PC-9 (cell line): ENCODE measurements around the gene IFT22. TPM values are rescaled to one million over a fixed set of nuclear protein-coding genes. Genes with fewer than 3 reads are reported as not detected.

Experiments used
- BruUV-seq: library from RNA; stranded (reverse); fragments of 400-500 nt; replicated peaks from 2 replicates; lab custom pipeline; 2021; lab: Mats Ljungman, UMichigan
- CTCF ChIA-PET: fragments of 300-600 bp; sonication (Branson Sonifier 250); formaldehyde crosslinking; loops from one replicate; lab custom pipeline; 2022; ENCODE audit warnings: antibody characterized with exemption; lab: Charles Lee
- POLR2A ChIA-PET: fragments of 300-600 bp; sonication (Branson Sonifier 250); formaldehyde crosslinking; loops from one replicate; lab custom pipeline; 2022; ENCODE audit warnings: antibody characterized with exemption; ENCODE audit not compliant: unreplicated experiment; lab: Charles Lee
- DNase-seq, 2 experiments: peaks; one replicate each; pipeline versions ENCODE4 v3.0.0 to v3.0.0-alpha.2; 2015 to 2022; ENCODE audit warnings: mixed read lengths in 1 of 2
- H2AFZ ChIP-seq: fragments of 200-600 bp; sonication (generic); 2 replicates; pipeline ENCODE4 v1.8.1; 2017; ENCODE audit warnings: antibody characterized with exemption
- H3F3A ChIP-seq: fragments of 200-600 bp; sonication (generic); 2 replicates; pipeline ENCODE4 v1.8.1; 2017; ENCODE audit warnings: antibody characterized with exemption, mild to moderate bottlenecking, low read depth; ENCODE audit not compliant: insufficient read depth
- H3K27ac ChIP-seq: fragments of 200-600 bp; sonication (generic); 2 replicates; pipeline ENCODE4 v1.6.1; 2016; ENCODE audit warnings: mixed run types
- H3K27me3 ChIP-seq: fragments of 200-600 bp; sonication (generic); 2 replicates; pipeline ENCODE4 v1.6.1; 2016; ENCODE audit warnings: low read depth, mixed run types; ENCODE audit not compliant: insufficient read depth
- H3K36me3 ChIP-seq: fragments of 200-600 bp; sonication (generic); 2 replicates; pipeline ENCODE4 v1.6.1; 2016; ENCODE audit warnings: low read depth, mixed run types
- H3K4me1 ChIP-seq: fragments of 200-600 bp; sonication (generic); replicated peaks from 2 replicates; pipeline ENCODE4 v1.6.1; 2016; ENCODE audit warnings: mixed run types; ENCODE audit not compliant: insufficient read depth
- H3K4me2 ChIP-seq: fragments of 200-600 bp; sonication (generic); 2 replicates; pipeline ENCODE4 v1.6.1; 2017; ENCODE audit warnings: mixed run types
- H3K4me3 ChIP-seq: fragments of 200-600 bp; sonication (generic); 2 replicates; pipeline ENCODE4 v1.6.1; 2016; ENCODE audit warnings: mixed run types
- H3K79me2 ChIP-seq: fragments of 200-600 bp; sonication (generic); 2 replicates; pipeline ENCODE4 v1.6.1; 2017; ENCODE audit warnings: low read depth, mixed run types
- H3K9me2 ChIP-seq: fragments of 200-600 bp; sonication (generic); 2 replicates; pipeline ENCODE4 v1.8.1; 2017; ENCODE audit warnings: mild to moderate bottlenecking; ENCODE audit not compliant: insufficient read depth
- H3K9me3 ChIP-seq: fragments of 200-600 bp; sonication (generic); 2 replicates; pipeline ENCODE4 v1.8.1; 2016; ENCODE audit warnings: low read depth; ENCODE audit not compliant: insufficient read depth
- H4K20me1 ChIP-seq: fragments of 200-600 bp; sonication (generic); 2 replicates; pipeline ENCODE4 v1.8.1; 2017; ENCODE audit not compliant: insufficient read depth
- CTCF ChIP-seq: fragments of 200-600 bp; sonication (generic); conservative IDR thresholded peaks from 2 replicates; pipeline ENCODE4 v1.6.1; 2017; ENCODE audit warnings: mixed run types, antibody characterized with exemption, mild to moderate bottlenecking, moderate library complexity
- EZH2 ChIP-seq: fragments of 200-600 bp; sonication (generic); IDR thresholded peaks from 2 replicates; pipeline ENCODE4 v1.8.0; 2017; ENCODE audit warnings: antibody characterized with exemption, low read depth
- intact Hi-C: fragments of 100-400 bp; cut with micrococcal nuclease; formaldehyde crosslinking; loops from one replicate; pipeline ENCODE4 v1.10.0; 2022; ENCODE audit not compliant: unreplicated experiment
- total RNA-seq: library from RNA; stranded (reverse); gene quantifications from 2 replicates; pipeline ENCODE4 v1.2.3, GENCODE V29; 2021

IFT22 gene
- total RNA-seq, 1 experiment from 2014 or later = 53.0 TPM

- Histone ChIP-seq H3K9me2 (no peaks in the 10 kb centered on the region), H2AFZ (no peak overlapping the region), H3K27ac (no peak overlapping the region), H3K9me3 (no peaks in the 10 kb centered on the region), H3K27me3 (peaks cover 27% of the 10 kb centered on the region), H3K4me3 (no peak overlapping the region), H3F3A (no peaks in the 10 kb centered on the region), H3K79me2 (no peaks in the 10 kb centered on the region), H3K4me2 (no peak overlapping the region), H3K4me1 (no peaks in the 10 kb centered on the region), H4K20me1 (no peaks in the 10 kb centered on the region), H3K36me3 (no peaks in the 10 kb centered on the region)
- ChIA-PET CTCF (no interaction called here), POLR2A (interaction anchor here (0.7 kb wide), 1 partner anchor 49 kb away, joined by 6 read pairs; no protein-coding TSS in a partner anchor)
- TF ChIP-seq EZH2 = no peak
- no peak for TF ChIP-seq CTCF
- intact Hi-C loops = no loop called here
- no TSS peak for BruUV-seq
- no peak for DNase-seq
These were observed 47.0 kb upstream of the IFT22 start for GRCh38 chr7:101368422-101369165.

- Histone ChIP-seq H3K4me2 (no peak overlapping the region), H4K20me1 (no peaks in the 10 kb centered on the region), H3K27me3 (peaks cover 19% of the 10 kb centered on the region; the same call in 1 of the 2 replicates), H3K9me2 (no peaks in the 10 kb centered on the region), H2AFZ (no peak overlapping the region), H3K27ac (no peak overlapping the region), H3K4me1 (no peaks in the 10 kb centered on the region), H3K9me3 (no peaks in the 10 kb centered on the region), H3K79me2 (no peaks in the 10 kb centered on the region), H3K4me3 (no peak overlapping the region), H3K36me3 (no peaks in the 10 kb centered on the region), H3F3A (no peaks in the 10 kb centered on the region)
- ChIA-PET CTCF (interaction anchor here (0.7 kb wide), 1 partner anchor 62 kb away, joined by 9 read pairs; no protein-coding TSS in a partner anchor), POLR2A (no interaction called here)
- BruUV-seq = no TSS peak
- DNase-seq = no peak
- intact Hi-C loops = no loop called here
- TF ChIP-seq EZH2 (no peak), CTCF (no peak)
These were observed 46.1 kb upstream of the IFT22 start for GRCh38 chr7:101367676-101368075.

- Histone ChIP-seq H3K36me3 (no peaks in the 10 kb centered on the region), H3K79me2 (no peaks in the 10 kb centered on the region), H3K27ac (no peak overlapping the region), H3K4me3 (no peak overlapping the region), H3K27me3 (peaks cover 18% of the 10 kb centered on the region; the same call in 1 of the 2 replicates), H2AFZ (no peak overlapping the region), H3F3A (no peaks in the 10 kb centered on the region; the same call in 1 of the 2 replicates), H3K9me3 (no peaks in the 10 kb centered on the region), H3K4me1 (no peaks in the 10 kb centered on the region), H3K9me2 (no peaks in the 10 kb centered on the region), H3K4me2 (no peak overlapping the region), H4K20me1 (no peaks in the 10 kb centered on the region)
- TF ChIP-seq CTCF = no peak
- no peak for TF ChIP-seq EZH2
- ChIA-PET CTCF (interaction anchor here (0.5 to 0.6 kb wide), 2 partner anchors 45 to 72 kb away, joined by 3 to 4 read pairs; partner anchors contain the start of gene IFT22), POLR2A (no interaction called here)
- no TSS peak for BruUV-seq
- intact Hi-C loops = no loop called here
- no peak for DNase-seq
These were observed 44.3 kb upstream of the IFT22 start for GRCh38 chr7:101365956-101366355.
